ENCODE data around the gene CDCA5. TPM values are rescaled to one million over a fixed set of nuclear protein-coding genes. Genes with fewer than 3 reads are reported as not detected.

Gene CDCA5, protein sequence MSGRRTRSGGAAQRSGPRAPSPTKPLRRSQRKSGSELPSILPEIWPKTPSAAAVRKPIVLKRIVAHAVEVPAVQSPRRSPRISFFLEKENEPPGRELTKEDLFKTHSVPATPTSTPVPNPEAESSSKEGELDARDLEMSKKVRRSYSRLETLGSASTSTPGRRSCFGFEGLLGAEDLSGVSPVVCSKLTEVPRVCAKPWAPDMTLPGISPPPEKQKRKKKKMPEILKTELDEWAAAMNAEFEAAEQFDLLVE
- total RNA-seq (2014; rRNA removed; shearing (Covaris generic)): 75.2 and 77.1 TPM in 2 replicates

DNA sequence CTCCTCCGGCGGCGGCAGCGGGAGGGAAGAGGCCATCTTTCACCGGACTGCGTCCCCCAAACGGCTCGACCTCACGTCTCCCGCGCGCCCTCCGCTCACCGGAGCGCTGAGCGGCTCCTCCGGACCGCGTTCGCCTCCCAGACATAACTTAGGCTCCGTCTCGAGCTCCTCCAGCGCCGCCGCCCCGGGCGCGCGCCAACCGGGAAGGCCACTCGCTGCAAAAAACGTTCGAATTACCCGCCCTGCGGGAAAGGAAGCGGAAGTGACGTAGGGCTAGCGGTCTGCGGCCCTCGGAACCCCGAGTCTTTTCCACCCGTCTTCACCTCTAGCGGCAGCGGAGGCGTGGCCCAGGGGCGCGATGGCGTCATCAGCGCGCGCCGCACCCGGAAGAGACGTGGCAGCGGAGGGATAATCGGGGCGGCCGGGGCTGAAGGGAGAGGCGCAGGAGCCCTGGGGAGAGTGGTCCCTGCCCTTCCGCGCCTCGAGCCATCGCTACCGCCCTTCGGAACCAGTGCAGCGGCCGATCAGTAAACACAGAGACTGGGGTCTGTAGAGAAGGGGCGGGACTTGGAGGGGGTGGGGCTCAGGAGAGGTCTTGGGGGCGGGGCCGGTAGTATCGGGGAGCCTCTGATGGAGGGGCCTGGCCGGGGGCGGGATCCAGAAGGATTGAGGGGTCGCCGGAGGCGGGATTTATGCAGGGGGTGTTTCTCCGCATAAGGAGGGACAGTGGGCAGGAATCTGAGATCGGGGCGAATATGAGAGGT, at the start of gene CDCA5, which contains the start of gene ZFPL1:
Gene CDCA5 (minus strand): TSS at position 207 of the 764 bp plus-strand sequence. CDS start 62 bp downstream, at position 145.
Gene ZFPL1 (plus strand): TSS at position 389 of the 764 bp plus-strand sequence. CDS start 477 bp downstream, outside the sequence.
- peak; percentile 97 for DNase-seq (ENCODE audit: low read depth)

- DNase-seq (ENCODE audit: low read depth): no peak
These were observed 49.3 kb upstream of the CDCA5 start for GRCh38 chr11:65132988-65133700.

GRCh38 chr11:65132238-65132987, 48.6 kb upstream of the CDCA5 start:
- DNase-seq (ENCODE audit: low read depth): no peak

DNA sequence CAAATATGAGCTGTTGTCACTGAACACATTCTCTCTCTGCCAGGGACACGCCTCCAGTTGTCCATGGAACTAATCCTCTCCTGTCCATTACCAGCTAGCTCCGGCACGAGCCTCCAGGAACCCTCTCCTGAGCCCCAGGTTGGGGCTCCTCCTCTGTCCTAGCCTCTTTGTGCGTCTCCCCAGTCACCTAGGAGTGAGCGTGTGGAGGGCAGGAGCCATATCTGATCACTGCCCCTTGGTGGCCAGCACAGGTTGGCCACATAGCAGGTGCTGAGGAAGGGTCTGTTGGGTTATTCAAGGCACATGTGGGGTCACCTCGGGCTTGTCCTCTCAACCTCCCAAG, 48.0 kb upstream of the CDCA5 start:
- DNase-seq (ENCODE audit: low read depth): no peak

DNA sequence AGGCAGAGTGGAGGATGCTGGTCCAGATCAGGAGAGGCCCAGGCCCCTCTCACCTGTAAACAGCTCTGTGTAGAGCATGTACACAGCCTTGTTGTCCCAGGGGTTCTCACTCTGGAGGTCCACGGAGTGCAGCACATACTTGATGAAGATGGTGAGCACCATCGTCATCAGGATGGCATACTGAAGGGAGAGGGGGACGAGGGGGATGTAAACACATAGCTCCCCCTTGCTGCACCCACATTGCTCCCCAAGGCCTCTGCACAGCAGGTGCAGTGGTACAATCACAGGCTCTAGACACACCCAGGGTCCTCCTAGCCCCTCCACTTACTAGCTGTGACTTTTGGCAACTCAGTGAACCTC, 47.6 kb upstream of the CDCA5 start:
- DNase-seq (ENCODE audit: low read depth): no peak

DNA sequence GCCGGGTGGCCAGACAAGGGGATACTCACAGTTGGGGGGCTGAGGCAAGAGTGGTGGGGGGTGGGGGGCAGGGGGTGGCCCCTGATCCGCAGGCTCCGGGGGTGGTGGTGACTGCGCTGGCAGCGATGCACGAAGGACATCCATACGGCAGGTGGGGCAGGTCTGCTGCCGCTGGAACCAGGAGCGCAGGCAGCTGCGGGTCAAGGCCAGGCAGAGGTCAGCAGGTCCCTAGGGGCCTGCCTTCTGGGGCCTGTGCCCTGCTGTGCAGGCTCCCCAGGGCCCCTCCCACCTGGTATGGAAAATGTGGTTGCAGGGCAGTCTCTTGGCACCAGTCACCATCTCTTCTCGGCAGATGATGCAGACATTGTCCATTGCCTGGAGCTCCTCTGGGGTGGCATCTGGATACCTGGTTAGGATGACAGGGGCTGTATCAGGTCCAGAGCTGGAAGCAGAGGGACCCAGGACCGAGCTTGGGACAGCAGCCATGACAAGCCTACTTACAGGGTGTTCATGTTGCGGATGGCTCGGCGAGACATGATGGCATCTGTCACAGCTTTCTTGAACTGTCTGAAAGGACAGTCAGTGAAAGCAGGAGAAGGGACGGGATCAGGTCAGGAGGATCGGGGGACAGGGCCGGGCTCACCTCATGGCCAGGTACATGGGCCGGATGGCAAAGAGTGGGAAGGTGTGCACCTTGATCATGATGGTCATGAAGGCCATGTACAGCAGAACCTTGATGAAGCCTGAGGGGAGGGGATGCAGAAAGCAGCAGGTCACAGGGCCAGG, 47.0 kb upstream of the CDCA5 start:
- DNase-seq (ENCODE audit: low read depth): no peak

DNA sequence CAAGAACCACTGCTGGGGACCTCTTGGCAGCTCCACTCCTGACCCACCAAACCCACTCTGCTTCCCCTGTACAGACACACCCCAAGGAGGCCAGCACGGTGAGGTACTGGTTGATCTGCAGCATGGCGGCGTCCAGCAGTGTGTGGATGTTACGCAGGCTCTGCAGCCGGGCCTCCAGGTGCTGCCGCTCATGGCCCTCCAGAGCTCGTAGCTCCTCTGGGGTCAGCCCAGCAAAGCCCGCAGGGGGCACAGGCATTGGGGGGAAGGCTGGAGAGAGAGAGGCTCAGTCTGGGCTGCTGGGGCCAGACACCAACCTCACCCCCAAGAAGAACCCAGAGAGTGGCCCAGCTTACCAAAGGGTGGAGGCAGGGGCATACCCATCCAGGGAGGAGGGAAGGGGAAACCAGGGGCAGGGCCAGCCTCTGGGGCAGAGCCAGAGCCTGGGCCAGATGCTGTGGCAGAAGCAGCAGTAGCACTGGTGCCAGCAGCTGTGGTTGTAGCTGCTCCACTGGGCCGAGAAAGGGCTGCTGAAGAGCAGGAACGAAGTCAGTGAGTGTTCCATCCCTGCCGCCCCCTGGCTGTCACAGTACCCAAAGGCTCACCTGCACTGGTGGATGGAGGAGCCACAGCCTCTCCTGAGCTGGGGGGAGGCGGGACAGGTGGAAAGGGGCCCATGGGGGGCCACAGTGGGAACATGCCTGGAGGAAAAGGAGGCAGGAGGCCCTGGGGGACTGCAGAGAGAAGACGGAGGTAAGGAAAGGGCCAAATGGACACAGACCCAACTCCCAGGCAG, 46.0 kb upstream of the CDCA5 start:
- DNase-seq (ENCODE audit: low read depth): no peak

DNA sequence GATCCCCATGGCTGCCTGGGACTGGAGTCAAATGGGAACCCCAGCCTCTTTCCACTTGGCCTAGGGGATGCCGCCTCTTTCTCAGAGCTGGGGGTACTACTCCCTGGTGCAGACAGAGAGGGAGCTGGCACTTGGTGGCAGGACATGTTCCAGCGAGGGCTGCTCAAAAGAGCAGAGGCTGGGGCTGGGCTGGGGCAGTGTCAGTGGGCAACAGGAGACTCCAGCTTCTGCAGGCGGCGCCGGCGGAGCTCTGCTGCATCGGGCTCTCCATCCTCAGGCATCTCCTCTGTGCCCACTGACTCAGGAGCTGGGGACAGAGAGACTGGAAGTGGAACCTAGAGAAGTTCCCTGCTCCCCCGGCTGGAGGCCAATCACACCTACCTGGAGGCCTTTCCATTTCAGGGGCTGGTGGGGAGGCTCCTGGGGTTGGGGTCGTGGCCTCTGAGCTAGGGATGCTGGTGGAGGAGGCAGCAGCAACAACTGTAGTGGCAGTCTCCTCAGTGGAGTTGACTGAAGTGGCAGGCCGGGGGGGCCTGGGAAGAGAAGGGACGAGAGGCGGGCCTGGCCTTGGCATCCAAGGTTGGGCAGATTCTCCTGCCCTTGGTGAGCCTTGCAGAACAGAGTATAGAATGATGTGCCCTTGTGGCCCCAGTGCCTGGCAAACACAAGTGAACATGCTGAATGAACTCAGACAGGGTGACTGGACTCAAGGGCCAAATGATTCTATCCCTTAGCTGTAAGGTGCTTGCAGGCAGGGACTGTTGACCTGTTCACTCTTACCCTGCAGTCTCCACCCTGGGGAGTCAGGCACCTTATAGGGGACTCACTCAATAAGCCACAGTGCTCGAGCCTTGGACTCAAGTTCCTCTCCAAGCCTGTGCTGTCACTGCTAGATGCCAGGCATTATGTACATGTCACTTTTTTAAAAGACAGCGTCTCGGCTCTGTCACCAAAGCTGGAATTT, 44.6 kb upstream of the CDCA5 start:
- no peak for DNase-seq (ENCODE audit: low read depth)

DNA sequence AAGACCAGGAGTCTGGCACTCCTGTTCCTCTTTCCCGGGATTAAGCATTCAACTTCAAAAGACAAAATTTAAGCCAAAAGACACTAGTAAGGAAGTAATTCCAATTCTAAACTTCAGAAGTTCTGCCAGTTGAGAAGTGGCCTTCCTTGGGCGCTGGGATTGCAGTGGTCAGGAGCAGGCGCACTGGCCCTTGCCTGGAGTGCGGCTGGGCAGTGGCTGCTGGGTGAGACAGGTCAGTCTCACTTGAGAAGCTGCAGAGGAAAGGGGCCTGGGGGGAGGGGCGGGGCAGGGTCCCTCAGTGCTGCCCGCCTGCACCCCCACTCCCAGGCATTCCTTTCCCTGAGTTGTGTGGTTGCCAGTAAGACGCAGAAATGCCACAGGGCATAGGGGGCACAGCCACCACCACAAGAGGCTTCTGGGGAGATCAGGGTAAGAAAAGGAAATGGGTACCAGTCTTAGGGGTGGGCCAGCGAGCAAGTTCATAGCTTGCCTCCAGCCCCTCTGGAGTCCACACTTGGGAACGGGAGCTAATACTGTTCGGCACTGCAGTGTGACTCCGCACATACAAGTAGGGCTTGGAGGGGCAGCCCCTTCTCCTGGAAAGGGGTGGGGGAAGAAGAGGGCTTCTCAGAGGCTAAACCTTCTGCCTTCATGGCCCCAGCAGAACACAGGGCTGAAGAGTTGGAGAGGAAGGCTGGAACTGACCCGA, 43.8 kb upstream of the CDCA5 start:
- no peak for DNase-seq (ENCODE audit: low read depth)

DNA sequence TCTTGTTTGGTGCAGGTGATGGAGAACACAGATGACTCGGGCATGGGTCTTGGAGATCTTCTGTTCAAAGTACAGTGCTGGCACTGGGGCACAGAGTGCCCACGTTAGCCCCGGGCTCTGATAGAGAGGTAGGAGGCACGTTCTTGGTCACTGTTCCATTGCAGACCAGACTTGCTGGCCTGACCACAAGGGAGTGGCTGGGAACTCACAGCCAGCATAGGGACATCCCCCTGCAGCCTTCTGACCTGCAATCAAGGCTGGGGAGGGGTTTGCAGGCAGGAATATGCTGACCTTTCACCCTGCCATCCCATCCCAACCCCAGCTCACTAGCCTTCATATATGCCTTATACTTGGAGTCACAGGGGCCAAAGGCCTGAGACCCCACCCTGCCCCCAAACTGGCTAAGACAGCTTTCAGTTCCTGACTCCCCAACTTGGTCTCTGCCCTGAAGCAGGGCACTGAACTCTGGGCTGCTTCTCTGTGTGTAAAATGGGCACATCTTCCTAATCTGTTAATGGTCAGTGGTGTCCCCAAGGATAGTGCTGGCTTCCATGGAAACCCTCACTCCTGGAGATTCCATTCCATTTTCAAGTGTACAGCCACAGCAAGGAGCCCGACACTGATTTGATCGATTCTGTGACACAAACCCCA, 42.9 kb upstream of the CDCA5 start:
- DNase-seq (ENCODE audit: low read depth): no peak

GRCh38 chr11:65125197-65126056, 41.6 kb upstream of the CDCA5 start:
- DNase-seq (ENCODE audit: low read depth): no peak

DNA sequence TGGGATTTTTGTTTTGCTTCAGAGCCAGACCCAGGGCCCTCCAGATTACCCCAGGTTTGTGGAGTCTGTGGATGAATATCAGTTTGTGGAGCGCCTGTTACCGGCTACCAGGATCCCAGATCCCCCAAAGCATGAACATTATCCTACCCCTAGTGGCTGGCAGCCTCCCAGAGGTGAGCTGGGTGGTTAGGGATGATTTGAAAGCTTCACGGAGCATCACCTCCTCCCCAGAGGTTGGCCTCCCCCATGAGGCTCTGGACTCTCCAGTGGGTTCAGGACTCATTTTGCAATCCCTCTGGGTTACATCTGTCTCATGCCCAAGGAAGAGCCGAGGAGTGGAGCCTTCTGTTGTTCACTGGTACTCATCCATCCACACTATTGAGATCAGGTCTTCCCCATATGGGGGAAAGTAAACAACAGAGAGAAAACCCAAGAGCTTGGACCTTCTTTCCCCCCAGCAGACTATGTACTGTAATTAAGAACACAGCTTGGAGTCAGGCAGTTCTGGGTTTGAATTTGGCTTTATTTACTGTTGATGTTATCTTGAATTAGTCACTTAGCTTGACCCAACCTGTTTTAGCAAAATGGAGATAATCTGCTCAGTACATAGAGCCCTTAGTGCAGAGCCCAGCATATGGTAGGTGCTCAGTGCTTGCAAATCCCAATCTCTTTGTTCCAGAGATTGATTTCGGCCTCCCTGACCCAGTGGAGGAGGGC, 40.8 kb upstream of the CDCA5 start:
- no peak for DNase-seq (ENCODE audit: low read depth)

- peak; percentile 99 for DNase-seq (ENCODE audit: low read depth)
These were observed 38.2 kb upstream of the CDCA5 start, which contains the start of the genes FAU and MRPL49 for GRCh38 chr11:65121865-65122696. Gene FAU, minus strand, starts transcription at chr11:65122134. Its CDS starts 321 bp downstream, at chr11:65121813. Gene MRPL49, plus strand, starts transcription at chr11:65122321. Its CDS starts 26 bp downstream, at chr11:65122347.

DNA sequence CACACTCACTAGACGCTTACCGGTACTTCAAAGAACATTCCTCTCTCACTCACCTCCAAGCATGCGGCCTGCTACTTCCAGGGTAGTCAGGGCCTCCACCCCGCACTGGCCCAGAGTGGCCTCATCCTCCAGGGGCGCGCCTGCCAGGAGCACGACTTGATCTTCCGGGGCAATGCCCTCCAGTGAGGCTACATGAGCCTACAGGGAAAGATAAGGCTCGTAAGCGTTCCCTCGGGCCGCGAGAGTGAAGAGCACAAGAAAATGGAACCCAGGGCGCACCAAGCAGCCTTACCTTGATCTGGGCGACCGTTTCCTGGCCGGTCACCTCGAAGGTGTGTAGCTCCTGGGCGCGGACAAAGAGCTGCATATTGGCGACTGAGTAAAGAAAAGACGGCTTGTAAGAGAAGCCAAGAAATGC, 37.6 kb upstream of the CDCA5 start:
- DNase-seq (ENCODE audit: low read depth): no peak

DNA sequence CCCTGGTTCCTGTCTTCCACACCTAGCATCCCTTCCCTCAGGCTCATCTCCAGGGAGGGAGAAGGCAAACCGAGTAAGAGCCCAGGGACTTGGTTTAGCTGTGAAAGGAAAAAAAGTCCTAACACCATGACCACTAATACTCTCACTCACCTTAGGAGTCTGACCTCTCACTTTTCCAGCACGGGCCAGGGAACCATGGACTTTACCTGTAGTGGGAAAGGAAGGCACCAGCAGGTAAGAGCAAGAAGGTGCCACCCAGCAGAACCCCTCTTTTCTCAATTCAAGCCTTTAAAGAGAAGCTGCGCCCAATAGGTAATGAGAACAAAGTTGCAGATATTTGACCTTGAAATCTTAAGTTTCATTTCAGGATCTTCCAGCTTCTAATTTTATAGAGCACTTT, 37.0 kb upstream of the CDCA5 start:
- no peak for DNase-seq (ENCODE audit: low read depth)

Measured in Daoy (cell line).